Loucy (cell line): ENCODE results near the gene RHEX.

Experiments used
- H2AFZ ChIP-seq: fragments of 200-600 bp; sonication (generic); 2 replicates; pipeline ENCODE4 v1.6.0; 2016; ENCODE audit warnings: antibody characterized with exemption, mild to moderate bottlenecking, low read length, moderate library complexity
- H3F3A ChIP-seq: fragments of 200-600 bp; 2 replicates; pipeline ENCODE4 v1.6.0; 2016; ENCODE audit warnings: antibody characterized with exemption, low read depth, mild to moderate bottlenecking
- H3K27me3 ChIP-seq: fragments of 200-600 bp; sonication (generic); 2 replicates; pipeline ENCODE4 v1.6.1; 2014; ENCODE audit warnings: low read length, mild to moderate bottlenecking; ENCODE audit not compliant: insufficient read depth, poor library complexity, severe bottlenecking
- H3K36me3 ChIP-seq: fragments of 200-600 bp; sonication (generic); 2 replicates; pipeline ENCODE4 v1.6.1; 2016; ENCODE audit warnings: low read length; ENCODE audit not compliant: insufficient read depth
- H3K4me1 ChIP-seq: fragments of 200-600 bp; sonication (generic); 2 replicates; pipeline ENCODE4 v1.5.1; 2014; ENCODE audit warnings: low read length, mild to moderate bottlenecking; ENCODE audit not compliant: insufficient read depth, poor library complexity, severe bottlenecking
- H3K4me2 ChIP-seq: fragments of 200-600 bp; sonication (generic); 2 replicates; pipeline ENCODE4 v1.6.0; 2014; ENCODE audit warnings: antibody characterized with exemption, low read length, low read depth, mild to moderate bottlenecking; ENCODE audit not compliant: poor library complexity, severe bottlenecking
- H3K4me3 ChIP-seq: fragments of 200-600 bp; sonication (generic); 2 replicates; pipeline ENCODE4 v1.5.1; 2014; ENCODE audit warnings: low read length, mild to moderate bottlenecking, mixed read lengths; ENCODE audit not compliant: poor library complexity, severe bottlenecking
- H3K79me2 ChIP-seq: fragments of 200-600 bp; sonication (generic); 2 replicates; pipeline ENCODE4 v1.6.1; 2014; ENCODE audit warnings: low read length; ENCODE audit not compliant: insufficient read depth
- H3K9ac ChIP-seq: fragments of 200-600 bp; sonication (generic); 2 replicates; pipeline ENCODE4 v1.6.0; 2014; ENCODE audit warnings: mild to moderate bottlenecking, low read depth, low read length, moderate library complexity; ENCODE audit not compliant: poor library complexity, severe bottlenecking
- H3K9me2 ChIP-seq: fragments of 200-600 bp; sonication (generic); replicated peaks from 2 replicates; pipeline ENCODE4 v1.6.1; 2016; ENCODE audit warnings: low read depth, low read length, mixed read lengths
- H3K9me3 ChIP-seq: fragments of 200-600 bp; sonication (generic); 2 replicates; pipeline ENCODE4 v1.6.1; 2014; ENCODE audit warnings: mild to moderate bottlenecking, antibody characterized with exemption, low read length, low read depth; ENCODE audit not compliant: insufficient read depth
- H4K20me1 ChIP-seq: fragments of 200-600 bp; sonication (generic); 2 replicates; pipeline ENCODE4 v1.6.0; 2014; ENCODE audit warnings: antibody characterized with exemption, low read length, mild to moderate bottlenecking; ENCODE audit not compliant: insufficient read depth, poor library complexity, severe bottlenecking
- CTCF ChIP-seq: fragments of 200-600 bp; sonication (generic); conservative IDR thresholded peaks from 2 replicates; pipeline ENCODE4 v1.5.1; 2014; ENCODE audit warnings: mild to moderate bottlenecking, antibody characterized with exemption, low read length
- EZH2phosphoT487 ChIP-seq: fragments of 200-600 bp; IDR thresholded peaks from 2 replicates; pipeline ENCODE4 v1.6.1; 2018; ENCODE audit warnings: antibody characterized with exemption, mild to moderate bottlenecking, moderate library complexity, borderline replicate concordance

Gene RHEX

GRCh38 chr1:206097381-206097780, 44.4 kb downstream of the RHEX start:
- H2AFZ ChIP-seq: no peak overlapping the region

GRCh38 chr1:206098242-206098919, 45.4 kb downstream of the RHEX start:
- H3K27me3 ChIP-seq: no peaks in the 10 kb centered on the region
- H4K20me1 ChIP-seq: no peaks in the 10 kb centered on the region
- TF ChIP-seq CTCF (no peak), EZH2phosphoT487 (no peak)
- no peak overlapping the region for H3K9ac ChIP-seq
- no peak overlapping the region for H3K4me2 ChIP-seq
- no peak overlapping the region for H3K4me3 ChIP-seq
- H3K79me2 ChIP-seq: peaks cover 48% of the 10 kb centered on the region
- peaks cover 53% of the 10 kb centered on the region for H3K36me3 ChIP-seq
- H3K4me1 ChIP-seq: peaks cover 77% of the 10 kb centered on the region
- peaks cover 13% of the 10 kb centered on the region for H3F3A ChIP-seq
- no peaks in the 10 kb centered on the region for H3K9me3 ChIP-seq
- H3K9me2 ChIP-seq: no peaks in the 10 kb centered on the region
- H2AFZ ChIP-seq: no peak overlapping the region

More at GRCh38 chr1:206097381-206097780, 44.4 kb downstream of the RHEX start:
- Histone ChIP-seq H3K9me2 (no peaks in the 10 kb centered on the region), H3K79me2 (peaks cover 56% of the 10 kb centered on the region), H3K27me3 (no peaks in the 10 kb centered on the region), H3K4me1 (peaks cover 83% of the 10 kb centered on the region), H3K4me3 (no peak overlapping the region), H3K4me2 (no peak overlapping the region), H3F3A (peaks cover 18% of the 10 kb centered on the region), H3K36me3 (peaks cover 49% of the 10 kb centered on the region), H4K20me1 (no peaks in the 10 kb centered on the region), H3K9ac (peak overlapping the region; percentile 72), H3K9me3 (no peaks in the 10 kb centered on the region)
- TF ChIP-seq CTCF (no peak), EZH2phosphoT487 (no peak)

GRCh38 chr1:206100226-206100815, 47.3 kb downstream of the RHEX start:
- Histone ChIP-seq H3K4me2 (no peak overlapping the region), H3K4me1 (peaks cover 63% of the 10 kb centered on the region), H3K9me2 (no peaks in the 10 kb centered on the region), H2AFZ (no peak overlapping the region), H3K4me3 (no peak overlapping the region), H4K20me1 (no peaks in the 10 kb centered on the region), H3K27me3 (no peaks in the 10 kb centered on the region), H3K9me3 (no peaks in the 10 kb centered on the region), H3K79me2 (peaks cover 36% of the 10 kb centered on the region), H3K36me3 (peaks cover 53% of the 10 kb centered on the region), H3F3A (0 out of 2 replicates have a peak, but pooled peaks cover 4% of the 10 kb centered on the region), H3K9ac (peak overlapping the region; percentile 35)
- no peak for TF ChIP-seq EZH2phosphoT487
- TF ChIP-seq CTCF: no peak
